ENCODE measurements around the gene UGT1A4. TPM values are rescaled to one million over a fixed set of nuclear protein-coding genes. Genes with fewer than 3 reads are reported as not detected.

UGT1A4 gene
- total and polyA plus RNA-seq, 9 of the 15 experiments (the other 6 are each of a cell fraction or from before 2014, with no cell fraction given) = not detected

GRCh38 chr2:233700028-233700635 is 18.4 kb upstream of the UGT1A4 start (continued):
- TF ChIP-seq, protein P1, sequence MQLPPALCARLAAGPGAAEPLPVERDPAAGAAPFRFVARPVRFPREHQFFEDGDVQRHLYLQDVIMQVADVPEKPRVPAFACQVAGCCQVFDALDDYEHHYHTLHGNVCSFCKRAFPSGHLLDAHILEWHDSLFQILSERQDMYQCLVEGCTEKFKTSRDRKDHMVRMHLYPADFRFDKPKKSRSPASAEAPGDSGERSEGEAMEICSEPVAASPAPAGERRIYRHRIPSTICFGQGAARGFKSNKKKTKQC (CRISPR knock-in tag; IDR thresholded peaks at IDR 0.05) = no peak
- TF ChIP-seq ZNF592 (IDR thresholded peaks at IDR 0.05) (peak; percentile 63; the same call in 1 of the 2 replicates), ZBTB7A (IDR thresholded peaks at IDR 0.05; ENCODE audit: borderline replicate concordance, control insufficient read depth, low read depth, low read length) (no peak), ZNF175 (CRISPR knock-in tag; IDR thresholded peaks at IDR 0.05; ENCODE audit: low read depth) (no peak), KDM2B (CRISPR knock-in tag; IDR thresholded peaks at IDR 0.05) (no peak), ZFPM2 (CRISPR knock-in tag; IDR thresholded peaks at IDR 0.05) (0 out of 2 replicates have a peak, but pooled peaks have one; percentile 80), ZNF140 (CRISPR knock-in tag; IDR thresholded peaks at IDR 0.05) (no peak), SNAPC5 (CRISPR knock-in tag; IDR thresholded peaks at IDR 0.05) (no peak), SREBF1 (IDR thresholded peaks at IDR 0.05; ENCODE audit: borderline replicate concordance, low read depth, low read length) (no peak), ZNF445 (CRISPR knock-in tag; IDR thresholded peaks at IDR 0.05; ENCODE audit: low read depth) (no peak), KDM4B (IDR thresholded peaks at IDR 0.05; ENCODE audit: borderline replicate concordance in 2 of 2, low read depth in 1 of 2) (no peak), CBX1 (IDR thresholded peaks at IDR 0.05; ENCODE audit: low read depth) (no peak), ILK (tag; IDR thresholded peaks at IDR 0.05; ENCODE audit: borderline replicate concordance, low read depth) (no peak), FUS (optimal IDR thresholded peaks at IDR 0.05; ENCODE audit: low read depth, low read length) (no peak), SRSF9 (IDR thresholded peaks at IDR 0.05; ENCODE audit: borderline replicate concordance, low read depth, low read length) (no peak)

Data from K562 (cell line).